Bronchial epithelial cell (primary cell): ENCODE data around the gene ZNF618. TPM values are rescaled to one million over a fixed set of nuclear protein-coding genes. Genes with fewer than 3 reads are reported as not detected.

ENCODE experiments used
- DNase-seq: peaks from one replicate; pipeline ENCODE4 v3.0.0-alpha.2; 2010; ENCODE audit warnings: low read depth
- FAIRE-seq: peaks from 2 replicates; lab custom pipeline; 2011; peaks lifted over from hg19 to GRCh38; lab: Jason Lieb, UNC
- H3K27me3 ChIP-seq: 2 replicates; pipeline ENCODE4 v1.5.1; 2011; ENCODE audit warnings: low read length; ENCODE audit not compliant: control insufficient read depth, insufficient read depth
- H3K36me3 ChIP-seq: 2 replicates; pipeline ENCODE4 v1.5.1; 2011; ENCODE audit warnings: low read length; ENCODE audit not compliant: control insufficient read depth, insufficient read depth
- H3K4me3 ChIP-seq: 2 replicates; pipeline ENCODE4 v1.5.1; 2011; ENCODE audit warnings: mild to moderate bottlenecking, low read depth, low read length, control low read depth
- CTCF ChIP-seq: IDR thresholded peaks from 2 replicates; pipeline ENCODE4 v1.5.1; 2011; ENCODE audit warnings: mild to moderate bottlenecking, moderate library complexity, low read length, control low read depth, inconsistent platforms; ENCODE audit not compliant: insufficient read depth, severe bottlenecking
- total RNA-seq: library from RNA; depleted of rRNA; stranded (reverse); fragments of >200 nt; gene quantifications from 2 replicates; pipeline ENCODE4 v1.2.1, GENCODE V29; 2014

The ZNF618 gene
- total RNA-seq, 1 donor from 2014 or later = 1.6 TPM

DNA sequence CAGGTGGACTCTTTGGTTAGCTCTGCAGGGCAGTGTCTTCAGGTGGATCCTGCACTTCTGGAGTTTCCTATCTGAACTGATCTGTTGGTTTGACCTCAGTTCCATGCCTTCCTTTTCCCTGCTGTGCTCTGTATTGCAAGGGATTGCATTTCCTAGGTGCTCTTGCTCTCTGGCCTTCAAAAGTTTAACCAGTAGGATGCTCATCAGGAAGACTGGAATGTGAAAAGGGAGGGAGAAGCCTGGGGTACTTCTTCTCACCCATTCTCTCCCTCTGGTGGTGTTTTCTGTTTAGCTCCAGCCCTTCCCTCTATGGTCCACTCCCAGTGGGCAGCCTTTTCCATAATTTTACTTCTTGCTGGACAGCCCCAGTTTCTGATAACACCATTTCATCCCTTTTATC, 78.5 kb downstream of the ZNF618 start:
- Histone ChIP-seq H3K4me3 (no peak overlapping the region), H3K36me3 (no peaks in the 10 kb centered on the region), H3K27me3 (no peaks in the 10 kb centered on the region)
- no peak for FAIRE-seq
- TF ChIP-seq CTCF = no peak
- no peak for DNase-seq

GRCh38 chr9:113955076-113955752, 79.1 kb downstream of the ZNF618 start:
- H3K4me3 ChIP-seq = no peak overlapping the region
- H3K27me3 ChIP-seq = no peaks in the 10 kb centered on the region
- H3K36me3 ChIP-seq = no peaks in the 10 kb centered on the region
- no peak for DNase-seq
- no peak for FAIRE-seq
- TF ChIP-seq CTCF = no peak

DNA sequence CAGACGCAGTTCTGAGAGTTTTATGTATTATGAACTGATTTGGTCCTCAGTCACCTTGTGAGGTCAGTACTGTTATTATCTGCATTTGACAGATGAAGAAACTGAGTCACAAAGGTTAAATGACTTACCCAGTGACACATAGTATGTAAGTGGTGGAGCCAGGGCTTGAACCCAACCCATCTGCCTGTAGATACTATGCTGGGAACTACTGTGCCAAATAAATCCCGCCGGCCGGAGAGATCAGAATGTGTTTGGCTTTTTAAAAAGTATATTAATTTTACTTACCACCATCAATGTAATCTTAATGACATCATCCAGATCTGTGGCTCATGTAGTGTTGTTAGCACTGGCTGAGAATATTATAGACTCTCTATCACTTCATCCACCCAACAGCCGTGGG, 80.8 kb downstream of the ZNF618 start:
- FAIRE-seq (no peak), DNase-seq (peak; percentile 2)
- TF ChIP-seq CTCF = no peak
- Histone ChIP-seq H3K36me3 (no peaks in the 10 kb centered on the region), H3K4me3 (no peak overlapping the region), H3K27me3 (no peaks in the 10 kb centered on the region)

- FAIRE-seq (no peak), DNase-seq (peak; percentile 1)
- no peaks in the 10 kb centered on the region for H3K27me3 ChIP-seq
- no peak overlapping the region for H3K4me3 ChIP-seq
- no peaks in the 10 kb centered on the region for H3K36me3 ChIP-seq
- TF ChIP-seq CTCF = no peak
Observed at GRCh38 chr9:113957351-113957750, 81.2 kb downstream of the ZNF618 start.

GRCh38 chr9:113957821-113958341, 81.8 kb downstream of the ZNF618 start:
- no peaks in the 10 kb centered on the region for H3K36me3 ChIP-seq
- no peak overlapping the region for H3K4me3 ChIP-seq
- TF ChIP-seq CTCF = no peak
- FAIRE-seq (peak; percentile 7), DNase-seq (peak; percentile 77)
- no peaks in the 10 kb centered on the region for H3K27me3 ChIP-seq
